HG03039 (cell line): Measurements from ENCODE around the gene KCNQ2.

ENCODE experiments used
- ATAC-seq: cut with Tn5 transposase; IDR thresholded peaks from one replicate; pipeline ENCODE4 v1.9.1; 2021; ENCODE audit warnings: mild to moderate bottlenecking, moderate library complexity; ENCODE audit not compliant: unreplicated experiment

KCNQ2 gene

GRCh38 chr20:63501818-63502670 lies 29.6 kb upstream of the KCNQ2 start:
- ATAC-seq = no peak

- no peak for ATAC-seq
These were observed 28.7 kb upstream of the KCNQ2 start for GRCh38 chr20:63500902-63501817.

- no peak for ATAC-seq
These were observed 27.9 kb upstream of the KCNQ2 start for GRCh38 chr20:63500151-63500901.

- no peak for ATAC-seq
These were observed 27.0 kb upstream of the KCNQ2 start for GRCh38 chr20:63499338-63499969.

- ATAC-seq = no peak
These were observed 26.5 kb upstream of the KCNQ2 start, which contains the start of gene EEF1A2 for GRCh38 chr20:63498960-63499337. EEF1A2 (minus strand) TSS chr20:63499083; CDS start chr20:63497763, 1,320 bp downstream.

- no peak for ATAC-seq
These were observed 25.8 kb upstream of the KCNQ2 start for GRCh38 chr20:63497946-63498935.

- ATAC-seq = no peak
These were observed 24.9 kb upstream of the KCNQ2 start for GRCh38 chr20:63497138-63497945.

GRCh38 chr20:63496596-63497120 lies 24.2 kb upstream of the KCNQ2 start:
- ATAC-seq = no peak

GRCh38 chr20:63495741-63496595 lies 23.5 kb upstream of the KCNQ2 start:
- ATAC-seq = no peak

- ATAC-seq = no peak
These were observed 22.8 kb upstream of the KCNQ2 start for GRCh38 chr20:63495167-63495720.

GRCh38 chr20:63494420-63495166 lies 22.1 kb upstream of the KCNQ2 start:
- no peak for ATAC-seq

GRCh38 chr20:63494084-63494419 lies 21.6 kb upstream of the KCNQ2 start:
- no peak for ATAC-seq

- ATAC-seq = no peak
These were observed 21.1 kb upstream of the KCNQ2 start for GRCh38 chr20:63493563-63494020.

GRCh38 chr20:63492982-63493381 lies 20.5 kb upstream of the KCNQ2 start:
- ATAC-seq = no peak

GRCh38 chr20:63492518-63492917 lies 20.1 kb upstream of the KCNQ2 start:
- ATAC-seq = no peak

- ATAC-seq = no peak
These were observed 19.3 kb upstream of the KCNQ2 start for GRCh38 chr20:63491635-63492230.
